ENCODE measurements around the gene VSNL1.

DNA sequence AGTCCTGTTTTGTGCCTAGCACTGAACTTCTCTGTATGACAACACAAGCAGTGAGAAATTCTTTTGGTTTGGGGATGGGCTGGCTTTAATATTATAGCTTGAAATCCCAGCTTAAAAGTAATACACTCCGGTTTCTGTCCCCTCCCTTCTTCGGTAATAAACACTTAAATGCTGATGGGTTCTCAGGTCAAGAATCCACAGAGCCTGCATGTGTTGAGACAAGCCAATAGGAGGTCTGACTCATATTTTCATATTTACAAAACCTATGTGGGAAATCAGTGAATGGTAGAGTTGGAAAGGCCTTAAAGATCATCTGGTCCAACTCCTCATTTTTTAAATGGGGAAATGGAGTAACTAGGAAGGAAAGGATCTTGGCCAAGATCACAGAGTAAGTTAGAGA lies 47.5 kb downstream of the VSNL1 start:
- TF ChIP-seq, protein P1, sequence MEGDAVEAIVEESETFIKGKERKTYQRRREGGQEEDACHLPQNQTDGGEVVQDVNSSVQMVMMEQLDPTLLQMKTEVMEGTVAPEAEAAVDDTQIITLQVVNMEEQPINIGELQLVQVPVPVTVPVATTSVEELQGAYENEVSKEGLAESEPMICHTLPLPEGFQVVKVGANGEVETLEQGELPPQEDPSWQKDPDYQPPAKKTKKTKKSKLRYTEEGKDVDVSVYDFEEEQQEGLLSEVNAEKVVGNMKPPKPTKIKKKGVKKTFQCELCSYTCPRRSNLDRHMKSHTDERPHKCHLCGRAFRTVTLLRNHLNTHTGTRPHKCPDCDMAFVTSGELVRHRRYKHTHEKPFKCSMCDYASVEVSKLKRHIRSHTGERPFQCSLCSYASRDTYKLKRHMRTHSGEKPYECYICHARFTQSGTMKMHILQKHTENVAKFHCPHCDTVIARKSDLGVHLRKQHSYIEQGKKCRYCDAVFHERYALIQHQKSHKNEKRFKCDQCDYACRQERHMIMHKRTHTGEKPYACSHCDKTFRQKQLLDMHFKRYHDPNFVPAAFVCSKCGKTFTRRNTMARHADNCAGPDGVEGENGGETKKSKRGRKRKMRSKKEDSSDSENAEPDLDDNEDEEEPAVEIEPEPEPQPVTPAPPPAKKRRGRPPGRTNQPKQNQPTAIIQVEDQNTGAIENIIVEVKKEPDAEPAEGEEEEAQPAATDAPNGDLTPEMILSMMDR (IDR thresholded peaks at IDR 0.05) = no peak
- TF ChIP-seq POLR2A (IDR thresholded peaks at IDR 0.05) = no peak
